GM23338 (cell line): ENCODE measurements around the gene LSM5. TPM values are rescaled to one million over a fixed set of nuclear protein-coding genes. Genes with fewer than 3 reads are reported as not detected.

ENCODE experiments used
- ATAC-seq: fragments of 200-7000 bp; cut with Tn5 transposase; 3 replicates; pipeline ENCODE4 v1.9.1; 2020
- DNase-seq: peaks from one replicate; pipeline ENCODE4 v3.0.0-alpha.2; 2015; ENCODE audit warnings: low spot score
- H2AFZ ChIP-seq: fragments of 200-600 bp; sonication (generic); 2 replicates; pipeline ENCODE4 v1.8.0; 2016; ENCODE audit warnings: antibody characterized with exemption, mild to moderate bottlenecking, moderate library complexity
- H3F3A ChIP-seq: fragments of 200-600 bp; sonication (generic); replicated peaks from 2 replicates; pipeline ENCODE4 v1.8.0; 2017; ENCODE audit warnings: antibody characterized with exemption, mixed run types, low read depth
- H3K27ac ChIP-seq: fragments of 200-600 bp; sonication (generic); 2 replicates; pipeline ENCODE4 v1.6.1; 2016; ENCODE audit warnings: low read depth
- H3K27me3 ChIP-seq: fragments of 200-600 bp; sonication (generic); 2 replicates; pipeline ENCODE4 v1.8.0; 2016; ENCODE audit warnings: mild to moderate bottlenecking, mixed run types, moderate library complexity; ENCODE audit not compliant: insufficient read depth
- H3K36me3 ChIP-seq: fragments of 200-600 bp; sonication (generic); 2 replicates; pipeline ENCODE4 v1.8.0; 2016; ENCODE audit warnings: mild to moderate bottlenecking; ENCODE audit not compliant: insufficient read depth
- H3K4me1 ChIP-seq: fragments of 200-600 bp; sonication (generic); 2 replicates; pipeline ENCODE4 v1.8.0; 2016; ENCODE audit warnings: mild to moderate bottlenecking, moderate library complexity; ENCODE audit not compliant: insufficient read depth
- H3K4me2 ChIP-seq: fragments of 200-600 bp; sonication (generic); 2 replicates; pipeline ENCODE4 v1.7.1; 2017; ENCODE audit warnings: mixed run types
- H3K4me3 ChIP-seq: fragments of 200-600 bp; sonication (generic); 2 replicates; pipeline ENCODE4 v1.6.1; 2016; ENCODE audit warnings: mixed run types
- H3K79me2 ChIP-seq: fragments of 200-600 bp; sonication (generic); replicated peaks from 2 replicates; pipeline ENCODE4 v1.8.0; 2017; ENCODE audit warnings: mild to moderate bottlenecking; ENCODE audit not compliant: insufficient read depth
- H3K9me2 ChIP-seq: fragments of 200-600 bp; sonication (generic); 2 replicates; pipeline ENCODE4 v1.8.0; 2017; ENCODE audit not compliant: insufficient read depth
- H4K20me1 ChIP-seq: fragments of 200-600 bp; sonication (generic); replicated peaks from 2 replicates; pipeline ENCODE4 v1.8.0; 2017; ENCODE audit warnings: mild to moderate bottlenecking; ENCODE audit not compliant: insufficient read depth
- H3K27ac Mint-ChIP-seq: 2 replicates; pipeline ENCODE4 v1.8.0; 2020; ENCODE audit warnings: inconsistent platforms, mild to moderate bottlenecking, moderate library complexity, mixed read lengths
- H3K27me3 Mint-ChIP-seq: 3 replicates; pipeline ENCODE4 v1.8.0; 2022; ENCODE audit warnings: low read depth, mild to moderate bottlenecking, moderate library complexity, mixed read lengths, inconsistent platforms; ENCODE audit not compliant: insufficient read depth, poor library complexity
- H3K36me3 Mint-ChIP-seq: 3 replicates; pipeline ENCODE4 v1.8.0; 2021; ENCODE audit warnings: low read depth, mild to moderate bottlenecking, inconsistent platforms, moderate library complexity, mixed read lengths
- H3K4me1 Mint-ChIP-seq: 3 replicates; pipeline ENCODE4 v1.8.0; 2020; ENCODE audit warnings: mild to moderate bottlenecking, inconsistent platforms, mixed read lengths
- H3K4me3 Mint-ChIP-seq: 3 replicates; pipeline ENCODE4 v1.8.0; 2021; ENCODE audit warnings: moderate library complexity, mild to moderate bottlenecking, inconsistent platforms, mixed read lengths
- H3K9me3 Mint-ChIP-seq: 3 replicates; pipeline ENCODE4 v1.8.0; 2020; ENCODE audit warnings: moderate library complexity, mild to moderate bottlenecking, inconsistent platforms, mixed read lengths
- EZH2 ChIP-seq: fragments of 200-600 bp; sonication (generic); IDR thresholded peaks from one replicate; pipeline ENCODE4 v1.8.0; 2017; ENCODE audit warnings: antibody characterized with exemption, mild to moderate bottlenecking, low read depth; ENCODE audit not compliant: unreplicated experiment
- EZH2phosphoT487 ChIP-seq: fragments of 200-600 bp; sonication (generic); IDR thresholded peaks from one replicate; pipeline ENCODE4 v1.8.1; 2018; ENCODE audit warnings: antibody characterized with exemption; ENCODE audit not compliant: unreplicated experiment
- JUNB ChIP-seq: IDR thresholded peaks from one replicate; pipeline ENCODE4 v1.6.1; 2016; ENCODE audit warnings: antibody characterized with exemption; ENCODE audit not compliant: unreplicated experiment
- NANOG ChIP-seq: IDR thresholded peaks from 2 replicates; pipeline ENCODE4 v1.6.1; 2016; ENCODE audit warnings: antibody characterized with exemption, borderline replicate concordance
- POLR2AphosphoS5 ChIP-seq: IDR thresholded peaks from 2 replicates; pipeline ENCODE4 v1.6.1; 2016; ENCODE audit warnings: antibody characterized with exemption, low read depth
- ZNF114 ChIP-seq: fragments of 250-450 bp; sonication (Bioruptor Pico); IDR thresholded peaks from 2 replicates; pipeline ENCODE4 v1.5.0; 2020; ENCODE audit warnings: mild to moderate bottlenecking, moderate library complexity
- ZNF331 ChIP-seq: fragments of 250-450 bp; sonication (Bioruptor Pico); IDR thresholded peaks from 2 replicates; pipeline ENCODE4 v1.5.0; 2020; ENCODE audit warnings: low read depth, mild to moderate bottlenecking, moderate library complexity
- polyA plus RNA-seq: library from polyadenylated mRNA; unstranded; fragments of >200 nt; fragmentation: Nextera tagmentation; extraction: Ambion mirVana; gene quantifications from 2 replicates; pipeline ENCODE4 v1.2.1, GENCODE V29; 2016
- total RNA-seq: library from RNA; depleted of rRNA; stranded (reverse); fragments of >200 nt; shearing (Covaris generic); gene quantifications from 2 replicates; pipeline ENCODE4 v1.2.3, GENCODE V29; 2014
- TF ChIP-seq, protein P1 (sequence below), 2 experiments: fragments of 200-600 bp in 1 of 2; sonication (generic) in 1 of 2; conservative IDR thresholded peaks; 2 replicates each; pipeline versions ENCODE4 v1.5.1 to v1.6.1; 2016 to 2017; ENCODE audit warnings: antibody characterized with exemption in 2 of 2, low read depth in 2 of 2, mild to moderate bottlenecking in 2 of 2, moderate library complexity in 1 of 2
- TF ChIP-seq, protein P2 (sequence below): fragments of 250-450 bp; sonication (Bioruptor Pico); IDR thresholded peaks from 2 replicates; pipeline ENCODE4 v1.5.0; 2020; ENCODE audit warnings: mild to moderate bottlenecking, moderate library complexity
- TF ChIP-seq, protein P3 (sequence below): IDR thresholded peaks from one replicate; pipeline ENCODE4 v1.6.1; 2018; ENCODE audit warnings: antibody characterized with exemption; ENCODE audit not compliant: unreplicated experiment
- TF ChIP-seq, protein P4 (sequence below): IDR thresholded peaks from 2 replicates; pipeline ENCODE4 v1.6.1; 2016; ENCODE audit warnings: antibody characterized with exemption

The LSM5 gene
- total and polyA plus RNA-seq, 2 experiments from 2014 or later, result 56.6 to 469 TPM

DNA sequence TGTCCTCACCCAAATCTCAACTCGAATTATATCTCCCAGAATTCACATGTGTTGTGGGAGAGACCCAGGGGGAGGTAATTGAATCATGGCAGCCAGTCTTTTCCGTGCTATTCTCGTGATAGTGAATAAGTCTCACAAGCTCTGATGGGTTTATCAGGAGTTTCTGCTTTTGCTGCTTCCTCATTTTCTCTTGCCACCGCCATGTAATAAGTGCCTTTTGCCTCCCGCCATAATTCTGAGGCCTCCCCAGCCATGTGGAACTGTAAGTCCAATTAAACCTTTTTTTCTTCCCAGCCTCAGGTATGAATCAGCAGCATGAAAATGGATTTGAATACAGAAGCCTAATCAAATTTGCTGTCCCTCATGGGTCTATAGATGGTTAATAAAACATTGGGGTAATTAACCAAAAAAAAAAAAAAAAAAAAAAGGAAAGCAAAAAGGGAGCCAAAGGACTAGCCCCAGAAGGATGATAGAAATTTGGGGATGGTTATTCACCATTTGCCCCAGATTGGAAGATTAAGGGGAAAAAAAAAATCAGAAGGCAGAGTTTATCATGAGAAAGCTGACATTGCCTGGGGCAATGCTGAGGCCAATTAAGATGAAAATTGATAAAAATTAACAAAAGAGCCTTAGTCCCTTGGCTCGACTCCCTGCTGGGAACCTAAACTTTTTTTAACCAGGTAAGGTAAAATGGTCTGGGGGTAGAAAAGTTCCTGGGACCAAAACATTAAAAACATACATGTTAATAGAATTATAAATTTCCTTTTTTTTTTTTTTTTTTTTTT is 32.8 kb upstream of the LSM5 start:
- H3K4me3 Mint-ChIP-seq, result no peak overlapping the region
- H3K4me3 ChIP-seq, result no peak overlapping the region
- peaks cover 10% of the 10 kb centered on the region for H3K27me3 Mint-ChIP-seq
- no peak overlapping the region for H2AFZ ChIP-seq
- DNase-seq (no peak), ATAC-seq (no peak)
- no peak overlapping the region for H3K27ac Mint-ChIP-seq
- peaks cover 35% of the 10 kb centered on the region for H3K4me1 ChIP-seq
- peaks cover 82% of the 10 kb centered on the region for H3K79me2 ChIP-seq
- no peaks in the 10 kb centered on the region for H3K27me3 ChIP-seq
- H3K4me1 Mint-ChIP-seq, result peaks cover 36% of the 10 kb centered on the region
- H3K36me3 ChIP-seq, result peaks cover 29% of the 10 kb centered on the region
- peaks cover 5% of the 10 kb centered on the region for H4K20me1 ChIP-seq
- TF ChIP-seq POLR2AphosphoS5, result no peak
- TF ChIP-seq NANOG, result no peak
- no peak for TF ChIP-seq JUNB
- TF ChIP-seq, protein P1, sequence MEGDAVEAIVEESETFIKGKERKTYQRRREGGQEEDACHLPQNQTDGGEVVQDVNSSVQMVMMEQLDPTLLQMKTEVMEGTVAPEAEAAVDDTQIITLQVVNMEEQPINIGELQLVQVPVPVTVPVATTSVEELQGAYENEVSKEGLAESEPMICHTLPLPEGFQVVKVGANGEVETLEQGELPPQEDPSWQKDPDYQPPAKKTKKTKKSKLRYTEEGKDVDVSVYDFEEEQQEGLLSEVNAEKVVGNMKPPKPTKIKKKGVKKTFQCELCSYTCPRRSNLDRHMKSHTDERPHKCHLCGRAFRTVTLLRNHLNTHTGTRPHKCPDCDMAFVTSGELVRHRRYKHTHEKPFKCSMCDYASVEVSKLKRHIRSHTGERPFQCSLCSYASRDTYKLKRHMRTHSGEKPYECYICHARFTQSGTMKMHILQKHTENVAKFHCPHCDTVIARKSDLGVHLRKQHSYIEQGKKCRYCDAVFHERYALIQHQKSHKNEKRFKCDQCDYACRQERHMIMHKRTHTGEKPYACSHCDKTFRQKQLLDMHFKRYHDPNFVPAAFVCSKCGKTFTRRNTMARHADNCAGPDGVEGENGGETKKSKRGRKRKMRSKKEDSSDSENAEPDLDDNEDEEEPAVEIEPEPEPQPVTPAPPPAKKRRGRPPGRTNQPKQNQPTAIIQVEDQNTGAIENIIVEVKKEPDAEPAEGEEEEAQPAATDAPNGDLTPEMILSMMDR (conservative IDR thresholded peaks at IDR 0.05; ENCODE audit: low read depth in 2 of 2), result no peak
- no peak for TF ChIP-seq ZNF331 (CRISPR knock-in tag)
- TF ChIP-seq EZH2, result no peak
- TF ChIP-seq, protein P2, sequence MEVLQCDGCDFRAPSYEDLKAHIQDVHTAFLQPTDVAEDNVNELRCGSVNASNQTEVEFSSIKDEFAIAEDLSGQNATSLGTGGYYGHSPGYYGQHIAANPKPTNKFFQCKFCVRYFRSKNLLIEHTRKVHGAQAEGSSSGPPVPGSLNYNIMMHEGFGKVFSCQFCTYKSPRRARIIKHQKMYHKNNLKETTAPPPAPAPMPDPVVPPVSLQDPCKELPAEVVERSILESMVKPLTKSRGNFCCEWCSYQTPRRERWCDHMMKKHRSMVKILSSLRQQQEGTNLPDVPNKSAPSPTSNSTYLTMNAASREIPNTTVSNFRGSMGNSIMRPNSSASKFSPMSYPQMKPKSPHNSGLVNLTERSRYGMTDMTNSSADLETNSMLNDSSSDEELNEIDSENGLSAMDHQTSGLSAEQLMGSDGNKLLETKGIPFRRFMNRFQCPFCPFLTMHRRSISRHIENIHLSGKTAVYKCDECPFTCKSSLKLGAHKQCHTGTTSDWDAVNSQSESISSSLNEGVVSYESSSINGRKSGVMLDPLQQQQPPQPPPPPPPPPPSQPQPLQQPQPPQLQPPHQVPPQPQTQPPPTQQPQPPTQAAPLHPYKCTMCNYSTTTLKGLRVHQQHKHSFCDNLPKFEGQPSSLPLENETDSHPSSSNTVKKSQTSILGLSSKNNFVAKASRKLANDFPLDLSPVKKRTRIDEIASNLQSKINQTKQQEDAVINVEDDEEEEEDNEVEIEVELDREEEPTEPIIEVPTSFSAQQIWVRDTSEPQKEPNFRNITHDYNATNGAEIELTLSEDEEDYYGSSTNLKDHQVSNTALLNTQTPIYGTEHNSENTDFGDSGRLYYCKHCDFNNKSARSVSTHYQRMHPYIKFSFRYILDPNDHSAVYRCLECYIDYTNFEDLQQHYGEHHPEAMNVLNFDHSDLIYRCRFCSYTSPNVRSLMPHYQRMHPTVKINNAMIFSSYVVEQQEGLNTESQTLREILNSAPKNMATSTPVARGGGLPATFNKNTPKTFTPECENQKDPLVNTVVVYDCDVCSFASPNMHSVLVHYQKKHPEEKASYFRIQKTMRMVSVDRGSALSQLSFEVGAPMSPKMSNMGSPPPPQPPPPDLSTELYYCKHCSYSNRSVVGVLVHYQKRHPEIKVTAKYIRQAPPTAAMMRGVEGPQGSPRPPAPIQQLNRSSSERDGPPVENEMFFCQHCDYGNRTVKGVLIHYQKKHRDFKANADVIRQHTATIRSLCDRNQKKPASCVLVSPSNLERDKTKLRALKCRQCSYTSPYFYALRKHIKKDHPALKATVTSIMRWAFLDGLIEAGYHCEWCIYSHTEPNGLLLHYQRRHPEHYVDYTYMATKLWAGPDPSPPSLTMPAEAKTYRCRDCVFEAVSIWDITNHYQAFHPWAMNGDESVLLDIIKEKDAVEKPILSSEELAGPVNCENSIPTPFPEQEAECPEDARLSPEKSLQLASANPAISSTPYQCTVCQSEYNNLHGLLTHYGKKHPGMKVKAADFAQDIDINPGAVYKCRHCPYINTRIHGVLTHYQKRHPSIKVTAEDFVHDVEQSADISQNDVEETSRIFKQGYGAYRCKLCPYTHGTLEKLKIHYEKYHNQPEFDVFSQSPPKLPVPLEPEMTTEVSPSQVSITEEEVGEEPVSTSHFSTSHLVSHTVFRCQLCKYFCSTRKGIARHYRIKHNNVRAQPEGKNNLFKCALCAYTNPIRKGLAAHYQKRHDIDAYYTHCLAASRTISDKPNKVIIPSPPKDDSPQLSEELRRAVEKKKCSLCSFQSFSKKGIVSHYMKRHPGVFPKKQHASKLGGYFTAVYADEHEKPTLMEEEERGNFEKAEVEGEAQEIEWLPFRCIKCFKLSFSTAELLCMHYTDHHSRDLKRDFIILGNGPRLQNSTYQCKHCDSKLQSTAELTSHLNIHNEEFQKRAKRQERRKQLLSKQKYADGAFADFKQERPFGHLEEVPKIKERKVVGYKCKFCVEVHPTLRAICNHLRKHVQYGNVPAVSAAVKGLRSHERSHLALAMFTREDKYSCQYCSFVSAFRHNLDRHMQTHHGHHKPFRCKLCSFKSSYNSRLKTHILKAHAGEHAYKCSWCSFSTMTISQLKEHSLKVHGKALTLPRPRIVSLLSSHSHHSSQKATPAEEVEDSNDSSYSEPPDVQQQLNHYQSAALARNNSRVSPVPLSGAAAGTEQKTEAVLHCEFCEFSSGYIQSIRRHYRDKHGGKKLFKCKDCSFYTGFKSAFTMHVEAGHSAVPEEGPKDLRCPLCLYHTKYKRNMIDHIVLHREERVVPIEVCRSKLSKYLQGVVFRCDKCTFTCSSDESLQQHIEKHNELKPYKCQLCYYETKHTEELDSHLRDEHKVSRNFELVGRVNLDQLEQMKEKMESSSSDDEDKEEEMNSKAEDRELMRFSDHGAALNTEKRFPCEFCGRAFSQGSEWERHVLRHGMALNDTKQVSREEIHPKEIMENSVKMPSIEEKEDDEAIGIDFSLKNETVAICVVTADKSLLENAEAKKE, result no peak
- TF ChIP-seq ZNF114 (CRISPR knock-in tag), result no peak
- TF ChIP-seq, protein P3, sequence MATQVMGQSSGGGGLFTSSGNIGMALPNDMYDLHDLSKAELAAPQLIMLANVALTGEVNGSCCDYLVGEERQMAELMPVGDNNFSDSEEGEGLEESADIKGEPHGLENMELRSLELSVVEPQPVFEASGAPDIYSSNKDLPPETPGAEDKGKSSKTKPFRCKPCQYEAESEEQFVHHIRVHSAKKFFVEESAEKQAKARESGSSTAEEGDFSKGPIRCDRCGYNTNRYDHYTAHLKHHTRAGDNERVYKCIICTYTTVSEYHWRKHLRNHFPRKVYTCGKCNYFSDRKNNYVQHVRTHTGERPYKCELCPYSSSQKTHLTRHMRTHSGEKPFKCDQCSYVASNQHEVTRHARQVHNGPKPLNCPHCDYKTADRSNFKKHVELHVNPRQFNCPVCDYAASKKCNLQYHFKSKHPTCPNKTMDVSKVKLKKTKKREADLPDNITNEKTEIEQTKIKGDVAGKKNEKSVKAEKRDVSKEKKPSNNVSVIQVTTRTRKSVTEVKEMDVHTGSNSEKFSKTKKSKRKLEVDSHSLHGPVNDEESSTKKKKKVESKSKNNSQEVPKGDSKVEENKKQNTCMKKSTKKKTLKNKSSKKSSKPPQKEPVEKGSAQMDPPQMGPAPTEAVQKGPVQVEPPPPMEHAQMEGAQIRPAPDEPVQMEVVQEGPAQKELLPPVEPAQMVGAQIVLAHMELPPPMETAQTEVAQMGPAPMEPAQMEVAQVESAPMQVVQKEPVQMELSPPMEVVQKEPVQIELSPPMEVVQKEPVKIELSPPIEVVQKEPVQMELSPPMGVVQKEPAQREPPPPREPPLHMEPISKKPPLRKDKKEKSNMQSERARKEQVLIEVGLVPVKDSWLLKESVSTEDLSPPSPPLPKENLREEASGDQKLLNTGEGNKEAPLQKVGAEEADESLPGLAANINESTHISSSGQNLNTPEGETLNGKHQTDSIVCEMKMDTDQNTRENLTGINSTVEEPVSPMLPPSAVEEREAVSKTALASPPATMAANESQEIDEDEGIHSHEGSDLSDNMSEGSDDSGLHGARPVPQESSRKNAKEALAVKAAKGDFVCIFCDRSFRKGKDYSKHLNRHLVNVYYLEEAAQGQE, result no peak
- no peak for TF ChIP-seq EZH2phosphoT487
- TF ChIP-seq, protein P4, sequence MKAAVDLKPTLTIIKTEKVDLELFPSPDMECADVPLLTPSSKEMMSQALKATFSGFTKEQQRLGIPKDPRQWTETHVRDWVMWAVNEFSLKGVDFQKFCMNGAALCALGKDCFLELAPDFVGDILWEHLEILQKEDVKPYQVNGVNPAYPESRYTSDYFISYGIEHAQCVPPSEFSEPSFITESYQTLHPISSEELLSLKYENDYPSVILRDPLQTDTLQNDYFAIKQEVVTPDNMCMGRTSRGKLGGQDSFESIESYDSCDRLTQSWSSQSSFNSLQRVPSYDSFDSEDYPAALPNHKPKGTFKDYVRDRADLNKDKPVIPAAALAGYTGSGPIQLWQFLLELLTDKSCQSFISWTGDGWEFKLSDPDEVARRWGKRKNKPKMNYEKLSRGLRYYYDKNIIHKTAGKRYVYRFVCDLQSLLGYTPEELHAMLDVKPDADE, result no peak
- no peak overlapping the region for H3K4me2 ChIP-seq
- no peaks in the 10 kb centered on the region for H3F3A ChIP-seq
- H3K36me3 Mint-ChIP-seq, result peaks cover 60% of the 10 kb centered on the region
- H3K27ac ChIP-seq, result no peak overlapping the region
- H3K9me2 ChIP-seq, result no peaks in the 10 kb centered on the region
- H3K9me3 Mint-ChIP-seq, result peaks cover 50% of the 10 kb centered on the region
